Adrenal gland (tissue), 12 donors: ENCODE results near the gene SLC7A5. TPM values are rescaled to one million over a fixed set of nuclear protein-coding genes. Genes with fewer than 3 reads are reported as not detected.

Experiments used
- DNase-seq, 7 donors: peaks; one replicate each; pipeline ENCODE4 v3.0.0-alpha.2; 2019 to 2020
- H3K27ac ChIP-seq, 5 donors: fragments of 200-600 bp; sonication (generic) in 4 of 5; 1 replicate in 3 of 5; 2 replicates in 2 of 5; pipeline versions ENCODE4 v1.5.1 to v1.8.0; 2016 to 2020; ENCODE audit warnings: mild to moderate bottlenecking in 1 of 5
- H3K27me3 ChIP-seq: fragments of 200-600 bp; 2 replicates; pipeline ENCODE4 v1.8.0; 2021
- H3K36me3 ChIP-seq, 2 donors: fragments of 200-600 bp; replicated peaks in 1 of 2; 1 replicate in 1 of 2; 2 replicates in 1 of 2; pipeline versions ENCODE4 v1.5.1 to v1.8.0; 2018 to 2022
- H3K4me1 ChIP-seq, 2 donors: fragments of 200-600 bp; replicated peaks in 1 of 2; 1 replicate in 1 of 2; 2 replicates in 1 of 2; pipeline versions ENCODE4 v1.5.1 to v1.8.0; 2018 to 2021
- H3K4me3 ChIP-seq, 4 donors: fragments of 200-600 bp; sonication (generic) in 3 of 4; one replicate each; pipeline ENCODE4 v1.5.1; 2016 to 2018
- H3K9me3 ChIP-seq, 3 donors: fragments of 200-600 bp; sonication (generic) in 1 of 3; replicated peaks in 1 of 3; 1 replicate in 2 of 3; 2 replicates in 1 of 3; pipeline versions ENCODE4 v1.5.1 to v1.8.0; 2016 to 2021
- POLR2A ChIP-seq, 2 donors: fragments of 450-650 bp; IDR thresholded peaks; one replicate each; pipeline ENCODE4 v1.6.1; 2017; ENCODE audit warnings: antibody characterized with exemption in 2 of 2, mild to moderate bottlenecking in 2 of 2, moderate library complexity in 1 of 2
- WGBS, 4 donors: extraction: QIAGEN DNeasy Blood & Tissue Kit in 2 of 4; methylation state at CpG; one replicate each; pipeline versions ENCODE4 v1.1.5 to v1.1.7; 2013 to 2017; 5-methylcytosine and 5-hydroxymethylcytosine counted together
- intact Hi-C, 2 donors: fragments of 100-400 bp; cut with DNase I; formaldehyde crosslinking; loops; one replicate each; pipeline versions ENCODE4 v1.14.1 to v1.15.0; 2022 to 2023
- polyA plus RNA-seq, 3 donors: library from polyadenylated mRNA; stranded (reverse); fragments of 200-250 nt in 2 of 3; fragments of 350-450 nt in 1 of 3; fragmentation: Illumina TruSeq in 1 of 3; extraction: RNeasy Lipid Tissue Mini Kit (QIAGEN cat#74804) in 1 of 3; gene quantifications; one replicate each; pipeline ENCODE4 v1.2.3, GENCODE V29; 2013 to 2014
- total RNA-seq, 9 donors: library from RNA; depleted of rRNA in 4 of 9; stranded (reverse); fragments of >200 nt in 4 of 9; fragments of 120-200 nt in 1 of 9; fragmentation: NEBNext Ultra II Directional in 1 of 9; extraction: Animal tissue kit (Norgen Biotek cat#: 25700) in 1 of 9; gene quantifications; one replicate each; pipeline versions ENCODE4 v1.1.0 to v1.2.4, GENCODE V29; 2013 to 2023
- TF ChIP-seq, protein P1 (sequence below), 6 experiments: fragments of 450-650 bp in 4 of 6; fragments of 200-600 bp in 2 of 6; sonication (generic) in 1 of 6; IDR thresholded peaks; 1 replicate in 5 of 6; 2 replicates in 1 of 6; pipeline versions ENCODE4 v1.5.1 to v1.8.0; 2016 to 2021; ENCODE audit warnings: antibody characterized with exemption in 6 of 6, mild to moderate bottlenecking in 2 of 6, moderate library complexity in 1 of 6
- donor health status: healthy with polysubstance abuse.
- donor health status: Bipolar disorder and iron deficiency.
- donor health status: DM: yes; HTN: yes; CAD: no.
- donor health status: DM: no; HTN: no; CAD: no.
- donor health status: DM: no; HTN: no; CAD: no.
- donor health status: DM: yes; HTN: yes; CAD: no.

The SLC7A5 gene
- total and polyA plus RNA-seq, 12 donors: 0.69 to 9.1 (median 2.4) TPM

DNA sequence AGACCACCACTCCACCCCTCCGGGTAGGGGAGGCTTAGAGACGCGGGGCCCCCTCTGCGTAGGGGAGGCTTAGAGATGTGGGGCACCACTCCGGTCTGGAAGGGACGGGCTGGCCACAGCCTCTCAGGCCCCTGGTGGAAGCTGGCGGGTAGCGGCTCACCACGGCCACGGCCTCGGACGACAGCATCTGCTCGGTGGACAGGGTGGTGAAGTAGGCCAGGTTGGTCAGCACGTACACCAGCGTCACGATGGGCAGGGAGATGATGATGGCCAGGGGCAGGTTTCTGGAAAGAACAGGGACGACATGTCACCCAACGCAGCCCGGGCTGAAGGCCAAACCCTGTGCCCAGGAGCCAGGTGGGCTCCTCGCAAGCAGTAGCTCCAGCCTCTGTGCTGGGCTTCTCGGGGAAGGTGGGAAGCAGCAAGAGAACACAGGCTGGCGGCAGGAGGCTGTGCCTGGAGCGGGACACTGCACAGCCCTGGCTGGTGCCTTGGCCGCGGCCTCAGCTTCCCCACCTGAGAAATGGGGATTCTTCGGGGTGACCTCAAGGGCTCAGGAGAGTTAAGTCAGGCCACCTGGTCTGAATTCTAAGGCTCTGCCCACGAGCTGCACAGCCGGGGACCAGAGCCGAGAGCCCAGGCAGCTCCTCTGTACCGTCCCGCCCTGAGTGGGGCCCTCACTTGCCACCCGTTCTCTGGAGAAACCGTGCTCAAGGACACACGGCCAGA lies 29.6 kb downstream of the SLC7A5 start:
- H3K36me3 ChIP-seq: no peaks in the 10 kb centered on the region
- no peak overlapping the region for H3K27ac ChIP-seq
- WGBS, 4 donors: 85 to 93% (median 88%) methylated on average over 18 to 34 of the region's 34 CpGs
- H3K4me3 ChIP-seq: no peak overlapping the region
- TF ChIP-seq, protein P1, sequence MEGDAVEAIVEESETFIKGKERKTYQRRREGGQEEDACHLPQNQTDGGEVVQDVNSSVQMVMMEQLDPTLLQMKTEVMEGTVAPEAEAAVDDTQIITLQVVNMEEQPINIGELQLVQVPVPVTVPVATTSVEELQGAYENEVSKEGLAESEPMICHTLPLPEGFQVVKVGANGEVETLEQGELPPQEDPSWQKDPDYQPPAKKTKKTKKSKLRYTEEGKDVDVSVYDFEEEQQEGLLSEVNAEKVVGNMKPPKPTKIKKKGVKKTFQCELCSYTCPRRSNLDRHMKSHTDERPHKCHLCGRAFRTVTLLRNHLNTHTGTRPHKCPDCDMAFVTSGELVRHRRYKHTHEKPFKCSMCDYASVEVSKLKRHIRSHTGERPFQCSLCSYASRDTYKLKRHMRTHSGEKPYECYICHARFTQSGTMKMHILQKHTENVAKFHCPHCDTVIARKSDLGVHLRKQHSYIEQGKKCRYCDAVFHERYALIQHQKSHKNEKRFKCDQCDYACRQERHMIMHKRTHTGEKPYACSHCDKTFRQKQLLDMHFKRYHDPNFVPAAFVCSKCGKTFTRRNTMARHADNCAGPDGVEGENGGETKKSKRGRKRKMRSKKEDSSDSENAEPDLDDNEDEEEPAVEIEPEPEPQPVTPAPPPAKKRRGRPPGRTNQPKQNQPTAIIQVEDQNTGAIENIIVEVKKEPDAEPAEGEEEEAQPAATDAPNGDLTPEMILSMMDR (IDR thresholded peaks at IDR 0.05): no peak
- TF ChIP-seq POLR2A (IDR thresholded peaks at IDR 0.05): no peak
- intact Hi-C loops: no loop called here
- no peaks in the 10 kb centered on the region for H3K27me3 ChIP-seq
- peaks cover 0 to 5% of the 10 kb centered on the region in 2 donors for H3K4me1 ChIP-seq
- DNase-seq: no peak
- no peaks in the 10 kb centered on the region for H3K9me3 ChIP-seq

DNA sequence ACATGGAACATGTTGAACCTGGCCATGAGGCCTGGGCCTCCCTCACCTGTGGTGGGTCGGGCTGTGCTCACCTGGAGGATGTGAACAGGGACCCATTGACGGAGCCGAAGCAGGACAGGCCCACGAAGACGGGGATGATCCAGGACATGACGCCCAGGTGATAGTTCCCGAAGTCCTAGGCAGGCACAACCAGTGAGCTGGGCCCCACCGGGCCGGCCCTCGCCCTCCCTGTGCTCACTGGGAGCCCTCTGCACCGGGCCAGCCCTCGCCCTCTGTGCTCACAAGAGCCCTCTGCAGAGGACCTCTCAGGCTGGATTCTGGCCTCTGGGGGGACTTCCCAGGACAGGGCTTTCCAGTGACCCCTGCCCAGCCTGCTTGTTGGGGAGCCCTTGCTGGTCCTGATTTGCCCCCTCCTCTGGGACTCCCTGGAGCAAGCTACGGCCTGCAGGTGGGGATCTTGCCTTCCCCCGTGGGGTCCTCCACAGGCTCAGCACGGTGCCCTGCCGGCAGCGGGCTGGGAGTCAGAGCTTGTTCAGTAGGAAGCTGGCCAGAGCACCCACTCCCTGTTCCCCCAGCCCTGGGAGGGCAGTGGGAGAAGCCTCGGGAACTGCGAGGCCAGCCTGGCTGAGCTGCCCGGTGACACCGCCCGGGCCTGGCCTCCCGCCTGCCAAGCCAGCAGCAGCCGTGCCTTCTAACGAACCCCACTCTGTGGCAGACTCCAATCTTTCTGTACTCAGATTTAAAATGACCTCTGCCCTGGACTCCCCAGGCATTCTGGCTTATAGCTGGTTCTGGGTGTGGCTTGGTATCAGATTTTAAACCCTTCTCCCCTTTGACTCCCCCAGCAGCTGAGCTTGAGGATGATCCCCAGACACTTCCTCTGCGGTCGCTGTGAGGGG lies 30.4 kb downstream of the SLC7A5 start:
- Histone ChIP-seq H3K27me3 (no peaks in the 10 kb centered on the region), H3K27ac (no peak overlapping the region), H3K36me3 (no peaks in the 10 kb centered on the region), H3K4me3 (no peak overlapping the region), H3K4me1 (no peaks in the 10 kb centered on the region), H3K9me3 (no peaks in the 10 kb centered on the region)
- TF ChIP-seq, protein P1 (IDR thresholded peaks at IDR 0.05): no peak
- no peak for TF ChIP-seq POLR2A (IDR thresholded peaks at IDR 0.05)
- intact Hi-C loops: no loop called here
- 84 to 93% (median 89%) methylated on average over 10 to 27 of the region's 27 CpGs for WGBS, 4 donors
- DNase-seq: no peak

DNA sequence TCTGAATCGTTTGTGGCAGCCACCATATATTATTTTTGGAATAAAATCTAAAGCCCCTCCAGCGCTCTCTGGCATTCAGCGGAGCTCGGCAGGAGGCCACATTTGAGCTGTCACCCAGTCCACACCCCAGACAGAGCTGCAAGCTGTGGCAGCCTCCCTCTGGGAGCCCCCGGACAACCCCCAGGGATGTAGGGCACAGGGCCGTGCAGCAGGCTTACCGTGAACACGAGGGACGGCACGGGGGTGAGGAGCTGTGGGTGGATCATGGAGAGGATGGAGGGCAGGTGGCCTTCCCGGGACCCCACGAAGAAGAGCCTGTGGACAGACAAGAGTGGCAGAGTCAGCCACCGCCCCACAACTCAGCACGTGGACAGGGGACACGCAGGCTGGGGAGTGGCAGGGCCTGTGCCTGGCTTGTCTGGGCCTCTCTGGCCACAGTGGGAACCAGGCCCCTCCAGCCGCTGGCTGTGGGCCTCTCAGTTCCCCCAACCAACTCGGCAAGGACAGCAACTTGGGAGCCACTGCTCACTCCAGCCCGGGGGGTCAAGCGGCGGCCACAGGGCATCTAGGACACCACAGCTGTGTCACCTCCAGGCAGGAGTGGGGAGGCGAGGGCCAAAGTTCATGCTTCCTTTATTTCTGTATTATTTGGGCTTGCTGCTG lies 31.5 kb downstream of the SLC7A5 start:
- no peak overlapping the region for H3K4me3 ChIP-seq
- TF ChIP-seq, protein P1 (IDR thresholded peaks at IDR 0.05): no peak
- TF ChIP-seq POLR2A (IDR thresholded peaks at IDR 0.05): no peak
- 89 to 95% (median 90%) methylated on average over 13 to 21 of the region's 21 CpGs for WGBS, 4 donors
- H3K4me1 ChIP-seq: no peaks in the 10 kb centered on the region
- H3K27ac ChIP-seq: no peak overlapping the region
- H3K27me3 ChIP-seq: no peaks in the 10 kb centered on the region
- no peaks in the 10 kb centered on the region for H3K36me3 ChIP-seq
- intact Hi-C loops: no loop called here
- no peaks in the 10 kb centered on the region for H3K9me3 ChIP-seq
- no peak for DNase-seq
